Hematopoietic multipotent progenitor cell treated with erythropoietin and hydrocortisone succinate and interleukin-3 and kit ligand, for 8 days (in vitro differentiated cells): ENCODE results near the gene LRIG3.

Source experiments
- DNase-seq: peaks from one replicate; pipeline ENCODE4 v3.0.0-alpha.2; 2015

LRIG3 gene

DNA sequence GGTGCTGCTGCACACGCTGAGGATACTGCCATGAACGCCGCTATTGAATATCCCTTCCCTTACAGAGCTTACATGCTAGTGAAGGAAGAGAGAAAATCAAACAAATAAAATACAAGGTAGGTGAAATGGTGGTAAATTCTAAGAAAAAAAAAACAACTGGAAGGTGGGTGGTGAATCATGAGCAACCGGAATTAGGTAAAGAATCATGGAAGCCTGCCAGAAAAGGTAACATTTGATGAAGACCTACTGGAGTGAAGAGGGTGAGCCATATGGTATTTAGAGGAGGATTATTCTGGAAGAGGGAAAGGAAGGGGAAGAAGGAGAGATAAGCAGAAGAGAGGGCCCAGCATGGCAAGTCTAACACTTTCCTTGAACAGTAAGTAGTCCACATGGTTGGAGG lies 76.1 kb downstream of the LRIG3 start:
- no peak for DNase-seq

DNA sequence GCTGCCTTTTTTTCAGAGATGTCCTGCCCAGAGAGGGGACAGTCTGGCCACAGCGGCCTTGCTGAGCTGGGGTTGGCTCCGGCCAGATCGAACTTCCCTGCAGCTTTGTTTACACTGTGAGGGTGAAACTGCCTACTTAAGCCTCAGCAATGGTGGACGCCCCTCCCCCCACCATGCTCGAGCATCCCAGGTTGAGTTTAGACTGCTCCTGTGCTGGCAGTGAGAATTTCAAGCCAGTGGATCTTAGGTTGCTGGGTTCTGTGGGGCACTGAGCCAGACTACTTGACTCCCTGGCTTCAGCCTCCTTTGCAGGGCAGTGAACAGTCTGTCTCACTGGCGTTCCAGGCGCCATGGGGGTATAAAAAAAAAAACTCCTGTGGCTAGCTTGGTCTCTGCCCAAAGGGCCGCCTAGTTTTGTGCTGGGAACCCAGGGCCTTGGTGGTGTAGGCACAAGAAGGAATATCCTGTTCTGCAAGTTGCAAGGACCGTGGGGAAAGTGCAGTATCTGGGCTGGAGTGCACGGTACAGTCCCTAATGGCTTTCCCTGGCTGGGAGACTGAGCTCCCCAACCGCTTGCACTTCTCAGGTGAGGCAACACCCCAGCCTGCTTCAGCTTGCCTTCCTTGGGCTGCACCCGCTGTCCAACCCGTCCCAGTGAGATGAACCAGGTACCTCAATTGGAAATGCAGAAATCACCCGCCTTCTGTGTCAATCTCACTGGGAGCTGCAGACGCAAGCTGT lies 79.1 kb downstream of the LRIG3 start:
- no peak for DNase-seq

DNA sequence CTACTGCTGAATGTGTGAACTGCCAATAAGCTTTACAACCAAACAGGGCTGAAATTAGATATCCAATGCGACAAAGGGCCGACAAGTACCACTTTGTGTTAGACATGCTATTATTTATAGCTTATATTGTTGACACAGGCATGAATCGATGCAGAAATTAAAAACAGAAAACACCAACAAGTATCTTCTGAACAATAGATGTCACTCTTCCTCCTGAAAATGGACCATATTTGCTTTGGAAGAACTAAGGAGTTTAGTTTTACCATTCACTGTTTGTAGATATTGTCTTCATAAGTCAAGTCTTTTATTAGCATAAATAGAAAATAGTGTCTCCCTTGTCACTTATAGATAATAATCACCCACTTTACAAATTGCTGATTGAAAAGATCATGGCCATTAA lies 86.5 kb downstream of the LRIG3 start:
- DNase-seq, result no peak

DNA sequence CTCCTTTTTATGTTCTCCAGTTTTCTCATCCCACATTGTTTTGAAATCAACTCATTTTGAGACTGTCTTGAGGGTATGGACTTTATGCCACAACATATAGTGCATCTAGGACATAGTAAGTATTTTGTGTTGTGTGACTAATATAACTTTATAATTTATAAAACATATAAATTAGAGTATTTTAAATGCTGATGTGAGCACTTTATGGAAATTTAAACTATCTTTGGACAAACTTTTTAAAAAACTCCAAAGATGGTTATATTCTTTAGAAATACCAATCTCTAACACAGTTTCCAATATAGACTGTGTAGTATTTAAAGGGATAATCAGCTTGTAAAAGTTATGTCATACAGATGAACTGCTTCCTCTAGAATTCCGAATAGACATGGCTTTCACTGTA lies 87.4 kb downstream of the LRIG3 start:
- DNase-seq, result no peak
